ENCODE results near the gene CDR2L.

DNA sequence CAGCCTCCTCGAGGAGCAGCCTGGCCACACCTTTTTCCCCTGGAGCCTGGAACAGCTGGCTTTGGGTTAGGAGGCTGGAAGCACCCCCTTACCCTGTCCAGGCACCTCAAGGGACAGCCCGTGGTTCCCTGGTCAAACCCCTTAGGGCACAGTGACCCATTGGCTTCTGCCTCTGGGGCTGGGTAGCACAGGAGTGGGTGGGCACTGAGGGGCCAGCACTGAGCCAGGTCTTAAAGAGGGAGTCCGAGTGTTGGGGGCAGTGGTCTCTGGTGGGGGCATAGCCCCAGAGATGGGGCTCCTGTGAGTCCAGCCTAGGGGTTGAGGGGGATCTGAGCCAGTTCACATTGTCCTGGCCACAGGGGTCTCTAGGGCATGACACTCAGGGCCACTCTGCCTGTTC lies 36.4 kb upstream of the CDR2L start:
- TF ChIP-seq FOSL2 (IDR thresholded peaks at IDR 0.05; ENCODE audit: borderline replicate concordance, low read depth) = no peak
- TF ChIP-seq, protein P1, sequence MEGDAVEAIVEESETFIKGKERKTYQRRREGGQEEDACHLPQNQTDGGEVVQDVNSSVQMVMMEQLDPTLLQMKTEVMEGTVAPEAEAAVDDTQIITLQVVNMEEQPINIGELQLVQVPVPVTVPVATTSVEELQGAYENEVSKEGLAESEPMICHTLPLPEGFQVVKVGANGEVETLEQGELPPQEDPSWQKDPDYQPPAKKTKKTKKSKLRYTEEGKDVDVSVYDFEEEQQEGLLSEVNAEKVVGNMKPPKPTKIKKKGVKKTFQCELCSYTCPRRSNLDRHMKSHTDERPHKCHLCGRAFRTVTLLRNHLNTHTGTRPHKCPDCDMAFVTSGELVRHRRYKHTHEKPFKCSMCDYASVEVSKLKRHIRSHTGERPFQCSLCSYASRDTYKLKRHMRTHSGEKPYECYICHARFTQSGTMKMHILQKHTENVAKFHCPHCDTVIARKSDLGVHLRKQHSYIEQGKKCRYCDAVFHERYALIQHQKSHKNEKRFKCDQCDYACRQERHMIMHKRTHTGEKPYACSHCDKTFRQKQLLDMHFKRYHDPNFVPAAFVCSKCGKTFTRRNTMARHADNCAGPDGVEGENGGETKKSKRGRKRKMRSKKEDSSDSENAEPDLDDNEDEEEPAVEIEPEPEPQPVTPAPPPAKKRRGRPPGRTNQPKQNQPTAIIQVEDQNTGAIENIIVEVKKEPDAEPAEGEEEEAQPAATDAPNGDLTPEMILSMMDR (IDR thresholded peaks at IDR 0.05) = no peak
